Upper lobe of left lung (tissue), 4 donors: ENCODE results near the gene TCP11.
"Not testable (repeated sequence)": the region's sequence is repeated elsewhere in the genome, so short reads cannot be mapped to it uniquely, and the experiment has no call there.

Experiments used
- POLR2A ChIP-seq, 4 donors: fragments of 450-650 bp; IDR thresholded peaks; one replicate each; pipeline ENCODE4 v1.5.1; 2016 to 2017; ENCODE audit warnings: antibody characterized with exemption in 4 of 4, mild to moderate bottlenecking in 2 of 4
- POLR2AphosphoS5 ChIP-seq, 2 donors: sonication (generic); formaldehyde crosslinking; IDR thresholded peaks; one replicate each; pipeline ENCODE4 v1.5.1; 2017; ENCODE audit warnings: antibody characterized with exemption in 2 of 2
- TF ChIP-seq, protein P1 (sequence below), 6 experiments: fragments of 450-650 bp in 4 of 6; fragments of 200-600 bp in 2 of 6; sonication (generic) in 2 of 6; IDR thresholded peaks; one replicate each; pipeline ENCODE4 v1.5.1; 2016 to 2019; ENCODE audit warnings: antibody characterized with exemption in 6 of 6

DNA sequence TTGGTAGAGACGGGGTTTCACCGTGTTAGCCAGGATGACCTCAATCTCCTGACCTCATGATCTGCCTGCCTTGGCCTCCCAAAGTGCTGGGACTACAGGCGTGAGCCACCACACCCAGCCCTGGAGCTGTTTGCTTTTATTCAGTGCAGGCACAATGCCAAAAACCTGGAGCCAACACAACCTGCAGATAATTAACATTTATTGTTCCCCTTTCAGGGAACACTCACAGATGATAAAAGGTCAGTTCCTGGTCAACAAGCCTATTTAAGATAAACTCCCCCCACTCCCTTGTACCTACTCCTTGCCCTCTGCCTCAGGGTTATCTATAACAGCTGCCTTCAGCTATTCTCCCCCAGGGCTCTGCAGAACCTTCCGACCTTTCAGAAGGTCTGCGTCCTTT, 33.4 kb downstream of the TCP11 start:
- TF ChIP-seq POLR2A, POLR2AphosphoS5 (IDR thresholded peaks at IDR 0.05): not testable (repeated sequence)
- TF ChIP-seq, protein P1, sequence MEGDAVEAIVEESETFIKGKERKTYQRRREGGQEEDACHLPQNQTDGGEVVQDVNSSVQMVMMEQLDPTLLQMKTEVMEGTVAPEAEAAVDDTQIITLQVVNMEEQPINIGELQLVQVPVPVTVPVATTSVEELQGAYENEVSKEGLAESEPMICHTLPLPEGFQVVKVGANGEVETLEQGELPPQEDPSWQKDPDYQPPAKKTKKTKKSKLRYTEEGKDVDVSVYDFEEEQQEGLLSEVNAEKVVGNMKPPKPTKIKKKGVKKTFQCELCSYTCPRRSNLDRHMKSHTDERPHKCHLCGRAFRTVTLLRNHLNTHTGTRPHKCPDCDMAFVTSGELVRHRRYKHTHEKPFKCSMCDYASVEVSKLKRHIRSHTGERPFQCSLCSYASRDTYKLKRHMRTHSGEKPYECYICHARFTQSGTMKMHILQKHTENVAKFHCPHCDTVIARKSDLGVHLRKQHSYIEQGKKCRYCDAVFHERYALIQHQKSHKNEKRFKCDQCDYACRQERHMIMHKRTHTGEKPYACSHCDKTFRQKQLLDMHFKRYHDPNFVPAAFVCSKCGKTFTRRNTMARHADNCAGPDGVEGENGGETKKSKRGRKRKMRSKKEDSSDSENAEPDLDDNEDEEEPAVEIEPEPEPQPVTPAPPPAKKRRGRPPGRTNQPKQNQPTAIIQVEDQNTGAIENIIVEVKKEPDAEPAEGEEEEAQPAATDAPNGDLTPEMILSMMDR (IDR thresholded peaks at IDR 0.05), result not testable (repeated sequence)
